Esophagus squamous epithelium (tissue), 5 donors: ENCODE data around the gene LMBR1L. TPM values are rescaled to one million over a fixed set of nuclear protein-coding genes. Genes with fewer than 3 reads are reported as not detected.

ENCODE experiments used
- DNase-seq: peaks from one replicate; lab custom pipeline; 2025; lab: John Stamatoyannopoulos, UW
- H3K27ac ChIP-seq, 4 donors: fragments of 200-600 bp; sonication (generic); one replicate each; pipeline ENCODE4 v1.5.1; 2016 to 2019; ENCODE audit warnings: mild to moderate bottlenecking in 1 of 4
- H3K27me3 ChIP-seq, 4 donors: fragments of 200-600 bp; sonication (generic); 1 replicate in 3 of 4; 2 replicates in 1 of 4; pipeline versions ENCODE4 v1.5.1 to v1.6.0; 2017 to 2021; ENCODE audit warnings: antibody characterized with exemption in 1 of 4
- H3K36me3 ChIP-seq, 3 donors: fragments of 200-600 bp; sonication (generic); one replicate each; pipeline ENCODE4 v1.5.1; 2016 to 2019
- H3K4me1 ChIP-seq, 3 donors: fragments of 200-600 bp; sonication (generic); one replicate each; pipeline ENCODE4 v1.5.1; 2017 to 2019
- H3K4me3 ChIP-seq, 4 donors: fragments of 200-600 bp; sonication (generic); 1 replicate in 3 of 4; 2 replicates in 1 of 4; pipeline ENCODE4 v1.5.1; 2016 to 2019; ENCODE audit warnings: mild to moderate bottlenecking in 2 of 4, moderate library complexity in 1 of 4
- H3K9me3 ChIP-seq, 3 donors: fragments of 200-600 bp; sonication (generic); one replicate each; pipeline ENCODE4 v1.5.1; 2016 to 2019
- POLR2A ChIP-seq, 4 donors: fragments of 450-650 bp; IDR thresholded peaks; one replicate each; pipeline ENCODE4 v1.6.1; 2017; ENCODE audit warnings: antibody characterized with exemption in 4 of 4, mild to moderate bottlenecking in 4 of 4, moderate library complexity in 3 of 4
- WGBS, 2 donors: methylation state at CpG; one replicate each; pipeline ENCODE4 v1.1.5; 2018; 5-methylcytosine and 5-hydroxymethylcytosine counted together
- intact Hi-C: fragments of 100-400 bp; cut with DNase I; formaldehyde crosslinking; loops from one replicate; pipeline ENCODE4 v1.15.0; 2022
- total RNA-seq, 4 donors: library from RNA; depleted of rRNA; stranded (reverse); fragments of >200 nt; gene quantifications; one replicate each; pipeline ENCODE4 v1.1.0, GENCODE V29; 2016
- TF ChIP-seq, protein P1 (sequence below), 6 experiments: fragments of 450-650 bp in 4 of 6; fragments of 200-600 bp in 2 of 6; sonication (generic) in 2 of 6; IDR thresholded peaks; one replicate each; pipeline ENCODE4 v1.5.1; 2016 to 2019; ENCODE audit warnings: antibody characterized with exemption in 6 of 6, mild to moderate bottlenecking in 4 of 6, moderate library complexity in 4 of 6
- donor health status: DM: yes; HTN: yes; CAD: no.

The LMBR1L gene
- total RNA-seq, 4 donors from 2014 or later = 13.7 to 41.8 (median 27.8) TPM

DNA sequence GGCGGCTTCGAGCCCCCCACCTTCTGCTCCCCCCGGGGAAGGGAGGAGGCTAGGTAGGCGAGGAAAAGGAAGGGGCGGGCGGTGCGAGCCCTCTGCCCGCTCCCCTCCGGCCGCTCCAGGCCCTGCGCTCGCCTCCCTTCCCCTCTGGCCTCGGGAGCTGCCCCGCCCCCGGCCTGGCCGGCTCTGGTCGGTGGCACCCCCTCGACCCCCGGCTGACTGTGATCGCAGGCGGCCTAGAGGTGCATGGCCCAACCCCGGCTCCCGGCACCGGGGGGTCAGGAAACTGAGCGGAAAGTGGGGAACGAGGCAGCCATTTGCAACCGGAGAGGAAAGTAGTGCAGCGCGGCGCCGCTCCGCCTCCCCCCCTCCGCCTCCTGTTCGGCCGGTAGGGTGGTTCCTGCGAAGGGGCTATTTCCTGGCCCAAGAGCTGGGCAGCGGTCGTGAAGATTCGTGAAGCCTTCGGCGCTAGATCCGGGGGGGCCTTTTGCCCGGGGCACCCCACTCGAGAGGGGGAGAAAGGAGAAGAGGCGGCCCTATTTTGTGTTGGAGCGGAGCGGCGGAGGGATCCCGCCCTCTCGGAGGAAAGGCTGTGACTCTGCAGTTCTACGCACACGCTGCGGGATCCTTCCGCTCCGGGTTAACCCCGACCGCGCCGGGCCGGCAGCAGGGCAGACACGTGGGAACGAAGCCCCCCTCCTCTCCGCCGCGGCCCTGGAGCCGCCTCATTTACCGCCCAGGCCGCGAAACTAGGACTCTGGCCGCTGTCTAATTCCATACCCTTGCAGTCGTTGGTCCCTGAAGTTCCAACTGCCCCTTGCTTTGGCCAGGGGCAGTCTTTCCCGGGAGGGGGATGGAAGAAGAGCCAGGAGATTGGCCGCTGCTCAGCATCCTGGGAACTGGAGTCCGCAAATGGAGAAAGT lies 50.1 kb downstream of the LMBR1L start, which contains the start of gene KMT2D:
KMT2D (minus strand) TSS at position 558 of the 920 bp plus-strand sequence. CDS start 5,470 bp downstream, outside the sequence.
- H3K9me3 ChIP-seq = no peaks in the 10 kb centered on the region
- H3K4me3 ChIP-seq = peak within 1 kb of the TSS; percentile 85 to 99 (median 98)
- H3K4me1 ChIP-seq = peaks cover 32 to 56% (median 33%) of the 10 kb centered on the region in 3 donors
- no peaks in the 10 kb centered on the region for H3K27me3 ChIP-seq
- peak within 1 kb of the TSS; percentile 98 to 99 (median 98) for H3K27ac ChIP-seq
- WGBS, 2 donors = 0% methylated on average over 2 to 21 of the region's 74 CpGs
- no peaks in the 10 kb centered on the region for H3K36me3 ChIP-seq
- intact Hi-C loops = loop anchor here (10.0 kb wide), 1 partner anchor 64 kb away; no protein-coding TSS in a partner anchor
- peak; percentile 48 for DNase-seq
- peak in 3 of 4 donors; percentile 27 to 54 (median 29) for TF ChIP-seq POLR2A (IDR thresholded peaks at IDR 0.05)
- TF ChIP-seq, protein P1, sequence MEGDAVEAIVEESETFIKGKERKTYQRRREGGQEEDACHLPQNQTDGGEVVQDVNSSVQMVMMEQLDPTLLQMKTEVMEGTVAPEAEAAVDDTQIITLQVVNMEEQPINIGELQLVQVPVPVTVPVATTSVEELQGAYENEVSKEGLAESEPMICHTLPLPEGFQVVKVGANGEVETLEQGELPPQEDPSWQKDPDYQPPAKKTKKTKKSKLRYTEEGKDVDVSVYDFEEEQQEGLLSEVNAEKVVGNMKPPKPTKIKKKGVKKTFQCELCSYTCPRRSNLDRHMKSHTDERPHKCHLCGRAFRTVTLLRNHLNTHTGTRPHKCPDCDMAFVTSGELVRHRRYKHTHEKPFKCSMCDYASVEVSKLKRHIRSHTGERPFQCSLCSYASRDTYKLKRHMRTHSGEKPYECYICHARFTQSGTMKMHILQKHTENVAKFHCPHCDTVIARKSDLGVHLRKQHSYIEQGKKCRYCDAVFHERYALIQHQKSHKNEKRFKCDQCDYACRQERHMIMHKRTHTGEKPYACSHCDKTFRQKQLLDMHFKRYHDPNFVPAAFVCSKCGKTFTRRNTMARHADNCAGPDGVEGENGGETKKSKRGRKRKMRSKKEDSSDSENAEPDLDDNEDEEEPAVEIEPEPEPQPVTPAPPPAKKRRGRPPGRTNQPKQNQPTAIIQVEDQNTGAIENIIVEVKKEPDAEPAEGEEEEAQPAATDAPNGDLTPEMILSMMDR (IDR thresholded peaks at IDR 0.05) = peak in 4 of 6 experiments; percentile 32 to 67 (median 52)

DNA sequence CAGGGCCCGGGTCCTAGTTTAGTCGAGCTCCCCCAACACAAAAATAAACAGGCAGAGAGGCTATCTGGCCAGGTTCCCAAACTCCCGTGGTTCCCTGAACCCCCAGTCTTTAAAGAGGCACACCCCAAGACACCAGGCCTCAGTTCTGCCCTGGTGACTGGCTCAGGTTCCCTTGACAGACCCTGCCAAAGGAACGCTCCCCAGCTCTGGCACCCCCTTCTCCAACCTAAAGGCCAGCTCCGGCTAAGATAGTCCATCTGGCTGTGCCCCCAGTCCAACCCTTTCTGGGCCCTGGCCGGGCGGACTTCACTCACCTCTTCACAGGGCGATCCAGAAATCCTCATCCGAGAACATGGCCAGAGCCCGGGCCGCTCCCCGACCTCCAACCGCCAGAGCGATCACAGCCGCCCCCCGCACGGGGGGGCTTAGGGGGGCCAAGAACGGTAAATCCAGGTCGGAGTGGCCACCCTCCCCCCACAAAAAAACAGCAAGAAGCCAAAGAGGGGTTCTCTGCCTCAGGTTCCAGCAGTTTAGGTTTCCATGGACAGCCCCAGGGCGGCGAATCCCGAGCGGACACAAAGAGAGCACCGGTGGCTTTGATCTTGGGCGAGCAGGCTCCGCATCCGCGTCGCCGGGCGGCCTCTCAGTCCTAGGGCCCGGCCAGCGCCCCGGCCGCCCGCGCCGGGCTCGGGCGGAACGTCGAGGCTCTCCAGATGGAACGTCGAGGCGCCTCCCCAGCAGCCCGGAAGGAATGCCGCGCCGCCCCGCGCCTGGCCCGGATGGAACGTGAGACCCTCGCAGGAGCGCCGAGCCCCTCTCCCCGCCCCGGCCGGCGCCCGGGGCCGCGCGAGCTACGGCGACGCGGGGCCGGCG lies 51.1 kb downstream of the LMBR1L start:
- WGBS, 2 donors = 0% methylated on average over 3 to 5 of the region's 70 CpGs

DNA sequence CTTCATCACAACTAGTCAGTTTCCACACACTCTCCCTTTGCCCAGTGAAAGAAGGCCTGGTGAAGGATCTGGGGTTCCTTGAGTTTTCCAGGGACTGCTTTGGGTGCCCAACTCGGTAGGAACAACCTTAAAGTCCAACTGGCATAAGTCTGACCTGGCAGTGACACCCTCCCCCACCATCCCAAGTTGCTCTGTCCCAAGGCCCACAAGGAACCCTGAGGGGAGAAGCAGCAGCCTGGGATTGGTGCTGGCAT lies 51.7 kb downstream of the LMBR1L start:
- no peak for DNase-seq
- 0% methylated on average over 1 of the region's 1 CpG for WGBS, 2 donors
- intact Hi-C loops = no loop called here
- Histone ChIP-seq H3K9me3 (no peaks in the 10 kb centered on the region), H3K27ac (peak overlapping the region; percentile 98 to 99 (median 98)), H3K4me3 (peak overlapping the region; percentile 85 to 99 (median 98)), H3K27me3 (no peaks in the 10 kb centered on the region), H3K4me1 (peaks cover 38 to 68% (median 38%) of the 10 kb centered on the region in 3 donors), H3K36me3 (peaks cover 6 to 14% (median 7%) of the 10 kb centered on the region in 3 donors)
- no peak for TF ChIP-seq POLR2A (IDR thresholded peaks at IDR 0.05)
- TF ChIP-seq, protein P1 (IDR thresholded peaks at IDR 0.05) = no peak

More for the DNA sequence above, 51.1 kb downstream of the LMBR1L start:
- TF ChIP-seq POLR2A (IDR thresholded peaks at IDR 0.05) = no peak
- TF ChIP-seq, protein P1 (IDR thresholded peaks at IDR 0.05) = no peak
- peaks cover under 1 to 8% (median 2%) of the 10 kb centered on the region in 3 donors for H3K36me3 ChIP-seq
- peak overlapping the region; percentile 98 to 99 (median 98) for H3K27ac ChIP-seq
- peaks cover 38 to 65% (median 38%) of the 10 kb centered on the region in 3 donors for H3K4me1 ChIP-seq
- DNase-seq = no peak
- no peaks in the 10 kb centered on the region for H3K27me3 ChIP-seq
- intact Hi-C loops = loop anchor here (10.0 kb wide), 1 partner anchor 65 kb away; no protein-coding TSS in a partner anchor
- no peaks in the 10 kb centered on the region for H3K9me3 ChIP-seq
- peak overlapping the region; percentile 85 to 99 (median 98) for H3K4me3 ChIP-seq

DNA sequence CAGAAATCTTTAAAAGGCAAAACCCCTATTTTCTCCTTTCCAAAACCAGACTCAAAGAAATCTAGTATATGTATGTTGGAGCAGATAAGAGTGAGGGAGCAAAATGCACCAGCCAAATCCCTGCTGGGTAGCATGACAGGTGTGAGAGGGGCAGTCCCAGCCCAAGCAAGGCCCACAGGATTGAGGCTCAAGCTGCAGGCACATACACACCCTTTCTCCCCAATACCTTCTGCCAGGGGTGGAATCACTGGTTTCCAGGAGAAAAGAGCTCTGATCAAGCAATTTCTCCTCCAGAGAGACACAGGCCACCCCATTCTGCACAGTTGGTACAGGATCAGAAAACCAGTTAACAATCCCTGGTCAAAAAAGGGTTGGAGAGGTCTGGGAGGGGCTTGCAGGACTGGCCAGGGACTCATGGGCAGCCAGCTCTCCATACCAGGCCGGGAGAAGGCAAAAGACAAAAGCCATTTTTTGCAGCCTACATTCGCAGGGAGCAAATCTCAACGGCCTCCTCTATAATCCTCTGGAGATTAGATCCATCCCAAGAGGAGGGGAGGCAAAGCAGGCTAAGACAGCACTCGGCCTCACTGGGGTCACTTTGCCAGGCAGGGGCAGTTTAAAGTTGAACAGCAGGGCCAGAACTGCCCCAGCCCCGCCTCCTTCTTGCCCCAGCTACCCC lies 52.1 kb downstream of the LMBR1L start:
- intact Hi-C loops = no loop called here
- H3K4me1 ChIP-seq = peaks cover 38 to 69% (median 38%) of the 10 kb centered on the region in 3 donors
- 0 to 12% methylated on average over 5 of the region's 5 CpGs for WGBS, 2 donors

More for the DNA sequence above, 52.1 kb downstream of the LMBR1L start:
- no peak for DNase-seq
- Histone ChIP-seq H3K27ac (peak overlapping the region; percentile 98 to 99 (median 98)), H3K36me3 (peaks cover 11 to 19% (median 12%) of the 10 kb centered on the region in 3 donors), H3K27me3 (no peaks in the 10 kb centered on the region), H3K4me3 (peak overlapping the region; percentile 85 to 99 (median 98)), H3K9me3 (no peaks in the 10 kb centered on the region)
- no peak for TF ChIP-seq POLR2A (IDR thresholded peaks at IDR 0.05)
- TF ChIP-seq, protein P1 (IDR thresholded peaks at IDR 0.05) = no peak
